ENCODE data around the gene EXOSC6. TPM values are rescaled to one million over a fixed set of nuclear protein-coding genes. Genes with fewer than 3 reads are reported as not detected.

EXOSC6 gene
- total and polyA plus RNA-seq, 2 of the 4 experiments (the other 2 are of a cell fraction): 5.8 to 7.0 TPM

- Histone ChIP-seq H3K4me1 (ENCODE audit: control insufficient read depth, insufficient read depth, low read length) (no peaks in the 10 kb centered on the region), H3K79me1 (ENCODE audit: low read depth in 1 of 2, low read length in 2 of 2) (peaks cover 10 to 46% of the 10 kb centered on the region in 2 experiments), H4K91ac (ENCODE audit: insufficient read depth, low read depth, low read length) (no peak overlapping the region), H2BK5ac (ENCODE audit: low read depth, low read length, poor library complexity, severe bottlenecking) (no peak overlapping the region), H3K18ac (ENCODE audit: low read depth, low read length) (no peak overlapping the region), H3K9me3 (ENCODE audit: control insufficient read depth, insufficient read depth, low read length) (no peaks in the 10 kb centered on the region), H3K36me3 (ENCODE audit: control insufficient read depth, insufficient read depth, low read length) (peaks cover 84% of the 10 kb centered on the region), H2BK20ac (ENCODE audit: low read depth, low read length) (no peak overlapping the region), H3K56ac (ENCODE audit: extremely low read depth, insufficient read depth, low read length) (no peak overlapping the region), H3K23ac (ENCODE audit: low read depth, low read length) (no peak overlapping the region), H2AFZ (replicated peaks; ENCODE audit: low read length, poor library complexity) (no peak overlapping the region), H2BK15ac (ENCODE audit: low read depth, low read length) (no peak overlapping the region), H3K4ac (ENCODE audit: low read depth, low read length) (no peak overlapping the region), H4K20me1 (ENCODE audit: insufficient read depth, low read length) (peaks cover 44% of the 10 kb centered on the region), H2AK9ac (replicated peaks; ENCODE audit: low read depth, low read length, poor library complexity) (no peak overlapping the region), H3K14ac (replicated peaks; ENCODE audit: low read depth, low read length) (no peak overlapping the region), H3K4me3 (ENCODE audit: insufficient read depth, low read depth, low read length) (no peak overlapping the region), H2BK120ac (ENCODE audit: low read depth, low read length) (no peak overlapping the region), H4K8ac (ENCODE audit: low read depth in 2 of 2, low read length in 2 of 2) (no peak overlapping the region), H3K4me2 (ENCODE audit: low read depth, low read length) (no peak overlapping the region), H3K9me1 (ENCODE audit: insufficient read depth, low read length) (peaks cover 7% of the 10 kb centered on the region; the same call in 1 of the 2 replicates), H2AK5ac (ENCODE audit: low read depth, low read length) (no peak overlapping the region), H3K9ac (ENCODE audit: low read depth, low read length) (no peak overlapping the region), H3K27me3 (ENCODE audit: control insufficient read depth, insufficient read depth, low read length) (no peaks in the 10 kb centered on the region), H4K5ac (ENCODE audit: low read depth, low read length) (no peak overlapping the region), H3K27ac (ENCODE audit: insufficient read depth, low read length) (no peak overlapping the region)
- in situ Hi-C loops (cut with MboI; ENCODE audit: low sequenced_read_pairs) (no loop called here), dilution Hi-C loops (cut with HindIII; ENCODE audit: low sequenced_read_pairs, unreplicated experiment) (no loop called here), intact Hi-C loops (cut with micrococcal nuclease) (no loop called here)
- DNase-seq: no peak
- TF ChIP-seq BHLHE40 (IDR thresholded peaks at IDR 0.05; ENCODE audit: low read depth, low read length) (no peak), ELK1 (IDR thresholded peaks at IDR 0.05; ENCODE audit: borderline replicate concordance, low read depth, low read length) (no peak), CTCF (conservative IDR thresholded peaks at IDR 0.05; ENCODE audit: low read depth, low read length) (no peak), FOS (IDR thresholded peaks at IDR 0.05; ENCODE audit: low read depth, low read length) (no peak), RAD21 (IDR thresholded peaks at IDR 0.05; ENCODE audit: low read length) (no peak), USF2 (IDR thresholded peaks at IDR 0.05; ENCODE audit: low read depth, low read length) (no peak)
- ChIA-PET POLR2A (ENCODE audit: unreplicated experiment) (no interaction called here), CTCF (interaction anchor here (0.6 kb wide), 1 partner anchor 11 kb away, joined by 4 read pairs; no protein-coding TSS in a partner anchor)
- ATAC-seq (ENCODE audit: low read depth): no peak
- no CpG with 5 or more reads among the region's 4 CpGs for WGBS, 2 experiments (ENCODE audit: extremely low coverage in 2 of 2, insufficient read length in 1 of 2)
- BruUV-seq (replicated peaks): no TSS peak
Measured at GRCh38 chr16:70257391-70257790, 5.7 kb upstream of the EXOSC6 start.

All from IMR-90 (cell line).